ENCODE data around the gene NHLRC1.

GRCh38 chr6:18102783-18103509 lies 19.5 kb downstream of the NHLRC1 start:
- TF ChIP-seq FOXK2 (IDR thresholded peaks at IDR 0.05) (no peak), SP1 (IDR thresholded peaks at IDR 0.05) (no peak), CTBP1 (IDR thresholded peaks at IDR 0.05; ENCODE audit: borderline replicate concordance) (no peak), FOXM1 (IDR thresholded peaks at IDR 0.05; ENCODE audit: borderline replicate concordance) (no peak), ELF4 (IDR thresholded peaks at IDR 0.05) (no peak), TARDBP (IDR thresholded peaks at IDR 0.05) (no peak), BHLHE40 (IDR thresholded peaks at IDR 0.05; ENCODE audit: borderline replicate concordance) (no peak), ZNF384 (IDR thresholded peaks at IDR 0.05) (no peak)
- TF ChIP-seq, protein P1, sequence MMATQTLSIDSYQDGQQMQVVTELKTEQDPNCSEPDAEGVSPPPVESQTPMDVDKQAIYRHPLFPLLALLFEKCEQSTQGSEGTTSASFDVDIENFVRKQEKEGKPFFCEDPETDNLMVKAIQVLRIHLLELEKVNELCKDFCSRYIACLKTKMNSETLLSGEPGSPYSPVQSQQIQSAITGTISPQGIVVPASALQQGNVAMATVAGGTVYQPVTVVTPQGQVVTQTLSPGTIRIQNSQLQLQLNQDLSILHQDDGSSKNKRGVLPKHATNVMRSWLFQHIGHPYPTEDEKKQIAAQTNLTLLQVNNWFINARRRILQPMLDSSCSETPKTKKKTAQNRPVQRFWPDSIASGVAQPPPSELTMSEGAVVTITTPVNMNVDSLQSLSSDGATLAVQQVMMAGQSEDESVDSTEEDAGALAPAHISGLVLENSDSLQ (IDR thresholded peaks at IDR 0.05) = no peak

All from HEK293T (cell line).